GM12878 (cell line): ENCODE measurements around the gene DNAJC5. TPM values are rescaled to one million over a fixed set of nuclear protein-coding genes. Genes with fewer than 3 reads are reported as not detected.

Source experiments
- ATAC-seq: fragments of 200-7000 bp; cut with Tn5 transposase; 3 replicates; pipeline ENCODE4 v1.9.1; 2020; ENCODE audit warnings: mild to moderate bottlenecking, moderate library complexity
- BruUV-seq: library from RNA; stranded (reverse); fragments of 400-500 nt; replicated peaks from 2 replicates; lab custom pipeline; 2021; lab: Mats Ljungman, UMichigan
- CTCF ChIA-PET: fragments of 300-600 bp; sonication (Branson Sonifier 250); formaldehyde crosslinking; extraction: SDS; loops from one replicate; lab custom pipeline; 2021; ENCODE audit warnings: inconsistent platforms; lab: Yijun Ruan, JAX
- POLR2A ChIA-PET: fragments of 350-600 bp; formaldehyde crosslinking; extraction: SDS; loops from one replicate; lab custom pipeline; 2021; ENCODE audit warnings: inconsistent platforms; lab: Charles Lee
- RAD21 ChIA-PET: fragments of 300-600 bp; sonication (Branson Sonifier 250); formaldehyde crosslinking; loops from one replicate; lab custom pipeline; 2023; ENCODE audit warnings: antibody characterized with exemption; ENCODE audit not compliant: unreplicated experiment; lab: Charles Lee
- SMC1A ChIA-PET: fragments of 300-600 bp; sonication (Branson Sonifier 250); formaldehyde crosslinking; loops from one replicate; lab custom pipeline; 2023; ENCODE audit not compliant: unreplicated experiment, uncharacterized antibody; lab: Charles Lee
- DNase-seq: peaks from one replicate; pipeline ENCODE4 v3.0.0-alpha.2; 2011; ENCODE audit warnings: low read depth, low spot score
- FAIRE-seq: peaks from 3 replicates; lab custom pipeline; 2011; peaks lifted over from hg19 to GRCh38; lab: Jason Lieb, UNC
- H2AFZ ChIP-seq: 2 replicates; pipeline ENCODE4 v1.6.0; 2011; ENCODE audit warnings: low read depth, low read length, control low read depth; ENCODE audit not compliant: control insufficient read depth
- H3K27ac ChIP-seq: 2 replicates; pipeline ENCODE4 v1.5.1; 2011; ENCODE audit warnings: control low read depth; ENCODE audit not compliant: control insufficient read depth, insufficient read depth
- H3K27me3 ChIP-seq, 2 experiments: replicated peaks in 1 of 2; 2 replicates each; pipeline versions ENCODE4 v1.6.0 to v1.6.1; 2011; ENCODE audit warnings: low read length in 1 of 2; ENCODE audit not compliant: control insufficient read depth in 2 of 2, insufficient read depth in 2 of 2
- H3K36me3 ChIP-seq, 2 experiments: 2 replicates each; pipeline ENCODE4 v1.5.1; 2011; ENCODE audit warnings: low read length in 1 of 2; ENCODE audit not compliant: control insufficient read depth in 2 of 2, insufficient read depth in 2 of 2
- H3K4me1 ChIP-seq: 2 replicates; pipeline ENCODE4 v1.6.1; 2011; ENCODE audit warnings: mild to moderate bottlenecking, low read length, moderate library complexity, mixed read lengths; ENCODE audit not compliant: control insufficient read depth, insufficient read depth
- H3K4me2 ChIP-seq: 2 replicates; pipeline ENCODE4 v1.6.0; 2011; ENCODE audit warnings: control low read depth; ENCODE audit not compliant: control insufficient read depth, insufficient read depth
- H3K4me3 ChIP-seq: fragments of 200-600 bp; sonication (generic); 2 replicates; pipeline ENCODE4 v1.5.1; 2016
- H3K79me2 ChIP-seq: 2 replicates; pipeline ENCODE4 v1.6.0; 2011; ENCODE audit warnings: low read length; ENCODE audit not compliant: control insufficient read depth, insufficient read depth
- H3K9ac ChIP-seq: 2 replicates; pipeline ENCODE4 v1.8.0; 2011; ENCODE audit warnings: low read length, control low read depth, mixed read lengths; ENCODE audit not compliant: control insufficient read depth, insufficient read depth
- H3K9me3 ChIP-seq: replicated peaks from 3 replicates; pipeline ENCODE4 v1.5.1; 2011; ENCODE audit warnings: mild to moderate bottlenecking, low read length; ENCODE audit not compliant: control insufficient read depth, insufficient read depth
- H4K20me1 ChIP-seq: 2 replicates; pipeline ENCODE4 v1.6.0; 2011; ENCODE audit not compliant: control insufficient read depth, insufficient read depth
- BHLHE40 ChIP-seq, 2 experiments: fragments of 450-650 bp in 1 of 2; IDR thresholded peaks; 2 replicates each; pipeline ENCODE4 v1.6.1; 2011 to 2017; ENCODE audit warnings: low read depth in 2 of 2, borderline replicate concordance in 1 of 2, improper control_type of control experiment in 1 of 2, low read length in 1 of 2, mild to moderate bottlenecking in 1 of 2
- CEBPB ChIP-seq, 2 experiments: fragments of 150-350 bp in 1 of 2; IDR thresholded peaks; 2 replicates each; pipeline ENCODE4 v1.6.1; 2012 to 2014; ENCODE audit warnings: low read depth in 2 of 2, low read length in 2 of 2, borderline replicate concordance in 1 of 2, inconsistent platforms in 1 of 2
- CEBPZ ChIP-seq: fragments of 150-350 bp; IDR thresholded peaks from 2 replicates; pipeline ENCODE4 v1.6.1; 2016; ENCODE audit warnings: low read depth, low read length
- EGR1 ChIP-seq, 2 experiments: IDR thresholded peaks; 1 replicate in 1 of 2; 2 replicates in 1 of 2; pipeline ENCODE4 v1.6.1; 2011 to 2012; ENCODE audit warnings: low read depth in 2 of 2, low read length in 2 of 2, borderline replicate concordance in 1 of 2, mild to moderate bottlenecking in 1 of 2, moderate library complexity in 1 of 2
- ESRRA ChIP-seq: IDR thresholded peaks from 2 replicates; pipeline ENCODE4 v1.6.1; 2012; ENCODE audit warnings: mild to moderate bottlenecking, low read length, improper control_type of control experiment
- FOS ChIP-seq: IDR thresholded peaks from 3 replicates; pipeline ENCODE4 v1.6.1; 2011; ENCODE audit warnings: borderline replicate concordance; ENCODE audit not compliant: insufficient read length; ENCODE audit errors: extremely low read depth
- GABPA ChIP-seq: IDR thresholded peaks from 2 replicates; pipeline ENCODE4 v1.6.1; 2014; ENCODE audit warnings: antibody characterized with exemption, low read depth, mild to moderate bottlenecking, inconsistent platforms
- HDGF ChIP-seq: fragments of 450-650 bp; IDR thresholded peaks from 2 replicates; pipeline ENCODE4 v1.6.1; 2016; ENCODE audit warnings: antibody characterized with exemption
- IKZF1 ChIP-seq: fragments of 450-650 bp; conservative IDR thresholded peaks from 2 replicates; pipeline ENCODE4 v1.6.1; 2017; ENCODE audit warnings: antibody characterized with exemption, mild to moderate bottlenecking
- IKZF2 ChIP-seq, 2 experiments: fragments of 450-650 bp; IDR thresholded peaks; 2 replicates each; pipeline ENCODE4 v1.6.1; 2017; ENCODE audit warnings: mild to moderate bottlenecking in 2 of 2, moderate library complexity in 2 of 2
- MYB ChIP-seq: fragments of 150-350 bp; IDR thresholded peaks from 2 replicates; pipeline ENCODE4 v1.6.1; 2014; ENCODE audit warnings: mild to moderate bottlenecking, low read depth, low read length, borderline replicate concordance
- NR2C2 ChIP-seq: IDR thresholded peaks from 2 replicates; pipeline ENCODE4 v1.6.1; 2011; ENCODE audit warnings: borderline replicate concordance, low read depth; ENCODE audit not compliant: control insufficient read depth, insufficient read length
- PAX8 ChIP-seq: fragments of 450-650 bp; IDR thresholded peaks from 2 replicates; pipeline ENCODE4 v1.6.1; 2017; ENCODE audit warnings: mild to moderate bottlenecking, moderate library complexity
- POLR2AphosphoS2 ChIP-seq: IDR thresholded peaks from 2 replicates; pipeline ENCODE4 v1.6.1; 2011; ENCODE audit warnings: low read depth, mild to moderate bottlenecking, low read length, improper control_type of control experiment, moderate library complexity
- SPI1 ChIP-seq: IDR thresholded peaks from 2 replicates; pipeline ENCODE4 v1.6.1; 2011; ENCODE audit warnings: low read depth, mild to moderate bottlenecking, low read length, moderate library complexity, borderline replicate concordance; ENCODE audit not compliant: insufficient read depth
- STAT1 ChIP-seq: fragments of 450-650 bp; conservative IDR thresholded peaks from 2 replicates; pipeline ENCODE4 v1.6.1; 2014; ENCODE audit warnings: antibody characterized with exemption, mild to moderate bottlenecking
- TARDBP ChIP-seq: IDR thresholded peaks from 2 replicates; pipeline ENCODE4 v1.6.1; 2016; ENCODE audit warnings: borderline replicate concordance
- ZNF24 ChIP-seq: fragments of 450-650 bp; IDR thresholded peaks from 2 replicates; pipeline ENCODE4 v1.6.1; 2017; ENCODE audit warnings: antibody characterized with exemption, mild to moderate bottlenecking
- ZZZ3 ChIP-seq: IDR thresholded peaks from 2 replicates; pipeline ENCODE4 v1.6.1; 2011; ENCODE audit warnings: low read depth; ENCODE audit not compliant: control insufficient read depth, insufficient read length
- WGBS: methylation state at CpG from one replicate; pipeline ENCODE4 v1.1.6; 2016; ENCODE audit warnings: low lambda C conversion rate; ENCODE audit not compliant: insufficient replicate concordance, insufficient coverage; ENCODE audit errors: missing lambda C conversion rate; 5-methylcytosine and 5-hydroxymethylcytosine counted together
- in situ Hi-C: fragments of 300-500 bp; cut with MboI; formaldehyde crosslinking; loops from 9 replicates; pipeline ENCODE4 v1.14.3; 2018; ENCODE audit warnings: mixed read lengths
- intact Hi-C: fragments of 100-400 bp; cut with micrococcal nuclease; formaldehyde crosslinking; loops from one replicate; pipeline ENCODE4 v1.14.2; 2022; ENCODE audit not compliant: unreplicated experiment
- polyA plus RNA-seq, 11 experiments: library from polyadenylated mRNA; depleted of rRNA in 4 of 11; unstranded in 6 of 11; stranded (reverse) in 5 of 11; fragments of >200 nt; fragmentation: Nextera tagmentation in 4 of 11; fragmentation: Illumina TruSeq in 1 of 11; extraction: Ambion mirVana in 4 of 11; extraction: Trizol in 1 of 11; gene quantifications; 1 replicate in 1 of 11; 2 replicates in 10 of 11; pipeline versions ENCODE4 v1.2.1 to v1.2.3, GENCODE V29; 2011 to 2016; ENCODE audit warnings: inconsistent platforms in 2 of 11, missing spikeins in 2 of 11, low read depth in 1 of 11
- total RNA-seq, 4 experiments: library from RNA; depleted of rRNA in 3 of 4; stranded (reverse); fragments of >200 nt in 3 of 4; fragmentation: Illumina TruSeq in 1 of 4; extraction: Trizol in 1 of 4; gene quantifications; 2 replicates each; pipeline versions ENCODE4 v1.2.1 to v1.2.3, GENCODE V29; 2013 to 2021

Gene DNAJC5
- total and polyA plus RNA-seq, 10 of the 15 experiments (the other 5 are each of a cell fraction or from before 2014, with no cell fraction given) = 0.69 to 36.8 (median 17.0) TPM

GRCh38 chr20:63958964-63959698, 64.2 kb downstream of the DNAJC5 start:
- CTCF ChIA-PET = interaction anchor here (1.2 kb wide), 1 partner anchor 15 kb away, joined by 3 read pairs; no protein-coding TSS in a partner anchor
- no peaks in the 10 kb centered on the region for H4K20me1 ChIP-seq
- H3K4me2 ChIP-seq = no peak overlapping the region
- POLR2A ChIA-PET = no interaction called here
- H2AFZ ChIP-seq = no peak overlapping the region
- in situ Hi-C loops = no loop called here
- no peak overlapping the region for H3K9ac ChIP-seq
- H3K27me3 ChIP-seq = no peaks in the 10 kb centered on the region
- H3K9me3 ChIP-seq = no peaks in the 10 kb centered on the region
- H3K4me3 ChIP-seq = no peak overlapping the region
- peaks cover 7% of the 10 kb centered on the region for H3K4me1 ChIP-seq
- peaks cover 20% of the 10 kb centered on the region for H3K79me2 ChIP-seq
- BruUV-seq = no TSS peak
- no peak for ATAC-seq
- intact Hi-C loops = loop anchor here (5.0 kb wide), 1 partner anchor 98 kb away; no protein-coding TSS in a partner anchor
- TF ChIP-seq CEBPZ = no peak
- TF ChIP-seq SPI1 = no peak
- no peak for TF ChIP-seq ZNF24
- no peak for TF ChIP-seq CEBPB (IDR thresholded peaks at IDR 0.05; ENCODE audit: borderline replicate concordance in 1 of 2, low read depth in 2 of 2, low read length in 2 of 2)
- no peak for TF ChIP-seq NR2C2
- TF ChIP-seq MYB = no peak
- no peak for TF ChIP-seq IKZF2 (IDR thresholded peaks at IDR 0.05)
- TF ChIP-seq GABPA = no peak
- no peak for TF ChIP-seq TARDBP
- no peak for TF ChIP-seq STAT1
- no peak for TF ChIP-seq ZZZ3
- no peak for TF ChIP-seq POLR2AphosphoS2
- no peak for TF ChIP-seq EGR1 (IDR thresholded peaks at IDR 0.05; ENCODE audit: borderline replicate concordance in 1 of 2, low read depth in 2 of 2, low read length in 2 of 2)
- TF ChIP-seq BHLHE40 (IDR thresholded peaks at IDR 0.05; ENCODE audit: borderline replicate concordance in 1 of 2, low read depth in 2 of 2, low read length in 1 of 2) = no peak
- TF ChIP-seq FOS = no peak
- no peak for TF ChIP-seq ESRRA
- TF ChIP-seq PAX8 = no peak
- TF ChIP-seq IKZF1 = no peak
- TF ChIP-seq HDGF = no peak
- TF ChIP-seq, all 136 proteins: peak for 0
- 88% methylated on average over 10 of the region's 10 CpGs for WGBS
- Histone ChIP-seq H3K27ac (no peak overlapping the region), H3K36me3 (peaks cover 0 to 9% of the 10 kb centered on the region in 2 experiments; a peak in 3 of 4 replicates)
- SMC1A ChIA-PET = no interaction called here
- RAD21 ChIA-PET = no interaction called here
- no peak for FAIRE-seq
- no peak for DNase-seq
